RWPE2 (cell line): ENCODE results near the gene PEX3.

Experiments used
- ATAC-seq: fragments of 200-7000 bp; cut with Tn5 transposase; 3 replicates; pipeline ENCODE4 v1.9.1; 2021; ENCODE audit warnings: low read depth
- DNase-seq: peaks from one replicate; pipeline ENCODE4 v3.0.0-alpha.2; 2020; ENCODE audit warnings: low spot score
- H3K27ac ChIP-seq: fragments of 450-650 bp; 2 replicates; pipeline ENCODE4 v1.5.1; 2017; ENCODE audit warnings: mild to moderate bottlenecking; ENCODE audit not compliant: poor library complexity, severe bottlenecking
- H3K27me3 ChIP-seq: fragments of 250-450 bp; sonication (Bioruptor Pico); 2 replicates; pipeline ENCODE4 v1.5.1; 2021; ENCODE audit warnings: mild to moderate bottlenecking, moderate library complexity; ENCODE audit not compliant: insufficient read depth, poor library complexity, severe bottlenecking
- H3K36me3 ChIP-seq: fragments of 250-450 bp; sonication (Bioruptor Pico); 2 replicates; pipeline ENCODE4 v1.5.1; 2020; ENCODE audit warnings: low read depth, mild to moderate bottlenecking, moderate library complexity
- H3K4me1 ChIP-seq: fragments of 250-450 bp; sonication (Bioruptor Pico); 2 replicates; pipeline ENCODE4 v1.5.1; 2021; ENCODE audit warnings: mild to moderate bottlenecking, moderate library complexity; ENCODE audit not compliant: insufficient read depth, poor library complexity, severe bottlenecking
- H3K4me3 ChIP-seq: fragments of 250-450 bp; sonication (Bioruptor Pico); 2 replicates; pipeline ENCODE4 v1.5.1; 2021; ENCODE audit warnings: mild to moderate bottlenecking, moderate library complexity; ENCODE audit not compliant: severe bottlenecking
- H3K9me3 ChIP-seq: fragments of 250-450 bp; sonication (Bioruptor Pico); 2 replicates; pipeline ENCODE4 v1.5.1; 2021; ENCODE audit warnings: mild to moderate bottlenecking, moderate library complexity; ENCODE audit not compliant: severe bottlenecking
- TF ChIP-seq, protein P1 (sequence below): fragments of 450-650 bp; IDR thresholded peaks from one replicate; pipeline ENCODE4 v1.5.1; 2017; ENCODE audit warnings: mild to moderate bottlenecking, moderate library complexity; ENCODE audit not compliant: poor library complexity, severe bottlenecking

Gene PEX3

DNA sequence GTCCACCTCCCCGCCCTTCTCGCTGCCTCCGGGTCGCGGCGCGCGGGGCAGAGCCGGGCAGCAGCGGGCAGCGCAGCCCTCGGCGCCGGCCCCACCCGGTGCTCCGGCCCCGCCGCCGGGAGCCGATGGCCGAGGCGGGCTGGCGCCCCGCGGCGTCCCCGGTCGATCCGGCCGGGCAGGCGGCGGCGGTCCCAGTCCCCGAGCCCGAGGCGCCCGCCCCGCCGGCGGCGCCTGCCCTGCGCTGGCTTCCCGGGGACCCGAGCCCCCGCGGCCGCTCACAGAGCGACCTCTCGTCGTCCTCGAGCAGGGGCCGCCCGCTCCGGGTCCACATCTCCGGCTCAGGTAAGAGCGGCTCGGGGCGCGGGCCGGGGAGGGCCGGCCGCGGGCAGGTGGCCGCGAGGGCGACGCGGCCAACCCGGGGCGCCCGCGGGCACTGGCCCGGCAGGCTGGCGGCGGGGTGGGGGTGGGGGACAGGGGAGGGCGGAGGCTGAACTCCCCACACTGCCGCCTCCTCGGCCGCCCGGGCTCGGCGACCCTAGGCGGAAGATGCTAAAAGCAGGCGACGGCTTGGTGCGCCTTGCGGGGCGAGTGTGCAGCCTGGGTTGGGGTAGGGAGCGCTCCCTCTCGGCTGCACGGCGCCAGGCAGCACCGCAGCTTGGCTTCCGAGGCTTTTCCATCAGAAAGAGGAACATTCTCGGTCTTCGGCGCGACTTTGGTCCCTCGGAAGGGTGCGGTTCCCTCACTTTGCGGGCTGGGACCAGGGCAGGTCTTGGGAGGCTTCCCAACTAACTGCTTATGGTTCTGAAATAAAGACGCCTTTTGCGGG is 86.5 kb downstream of the PEX3 start:
- DNase-seq, result no peak
- H3K36me3 ChIP-seq, result no peaks in the 10 kb centered on the region

DNA sequence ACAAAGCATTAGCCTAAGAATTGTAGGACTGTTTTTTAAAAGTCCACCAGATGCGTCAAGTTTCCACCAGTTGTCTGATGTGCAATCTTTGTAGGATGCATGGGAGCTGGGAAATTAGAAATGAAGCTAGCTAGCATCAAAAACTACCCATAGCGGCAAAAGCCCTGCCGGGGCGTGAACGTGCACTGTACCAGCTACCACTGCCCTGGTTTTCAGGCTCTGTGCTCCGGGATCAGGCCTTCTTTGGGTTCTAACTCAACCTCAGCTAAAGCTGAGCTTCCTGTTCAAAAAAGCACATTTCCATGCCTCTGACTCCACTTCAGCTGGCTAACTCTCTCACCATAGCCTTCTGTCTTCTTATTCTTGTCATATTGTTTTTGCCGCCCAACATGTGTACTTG is 87.8 kb downstream of the PEX3 start:
- TF ChIP-seq, protein P1, sequence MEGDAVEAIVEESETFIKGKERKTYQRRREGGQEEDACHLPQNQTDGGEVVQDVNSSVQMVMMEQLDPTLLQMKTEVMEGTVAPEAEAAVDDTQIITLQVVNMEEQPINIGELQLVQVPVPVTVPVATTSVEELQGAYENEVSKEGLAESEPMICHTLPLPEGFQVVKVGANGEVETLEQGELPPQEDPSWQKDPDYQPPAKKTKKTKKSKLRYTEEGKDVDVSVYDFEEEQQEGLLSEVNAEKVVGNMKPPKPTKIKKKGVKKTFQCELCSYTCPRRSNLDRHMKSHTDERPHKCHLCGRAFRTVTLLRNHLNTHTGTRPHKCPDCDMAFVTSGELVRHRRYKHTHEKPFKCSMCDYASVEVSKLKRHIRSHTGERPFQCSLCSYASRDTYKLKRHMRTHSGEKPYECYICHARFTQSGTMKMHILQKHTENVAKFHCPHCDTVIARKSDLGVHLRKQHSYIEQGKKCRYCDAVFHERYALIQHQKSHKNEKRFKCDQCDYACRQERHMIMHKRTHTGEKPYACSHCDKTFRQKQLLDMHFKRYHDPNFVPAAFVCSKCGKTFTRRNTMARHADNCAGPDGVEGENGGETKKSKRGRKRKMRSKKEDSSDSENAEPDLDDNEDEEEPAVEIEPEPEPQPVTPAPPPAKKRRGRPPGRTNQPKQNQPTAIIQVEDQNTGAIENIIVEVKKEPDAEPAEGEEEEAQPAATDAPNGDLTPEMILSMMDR, result no peak
- Histone ChIP-seq H3K4me3 (no peak overlapping the region), H3K9me3 (no peaks in the 10 kb centered on the region), H3K27ac (no peak overlapping the region), H3K36me3 (no peaks in the 10 kb centered on the region), H3K4me1 (no peaks in the 10 kb centered on the region), H3K27me3 (no peaks in the 10 kb centered on the region)
- ATAC-seq, result no peak
- no peak for DNase-seq

More for the DNA sequence above, 86.5 kb downstream of the PEX3 start:
- TF ChIP-seq, protein P1, result peak; percentile 47
- no peaks in the 10 kb centered on the region for H3K9me3 ChIP-seq
- H3K4me3 ChIP-seq, result peak overlapping the region; percentile 84
- H3K27ac ChIP-seq, result peak overlapping the region; percentile 19
- ATAC-seq, result peak; percentile 76
- H3K4me1 ChIP-seq, result no peaks in the 10 kb centered on the region
- no peaks in the 10 kb centered on the region for H3K27me3 ChIP-seq

DNA sequence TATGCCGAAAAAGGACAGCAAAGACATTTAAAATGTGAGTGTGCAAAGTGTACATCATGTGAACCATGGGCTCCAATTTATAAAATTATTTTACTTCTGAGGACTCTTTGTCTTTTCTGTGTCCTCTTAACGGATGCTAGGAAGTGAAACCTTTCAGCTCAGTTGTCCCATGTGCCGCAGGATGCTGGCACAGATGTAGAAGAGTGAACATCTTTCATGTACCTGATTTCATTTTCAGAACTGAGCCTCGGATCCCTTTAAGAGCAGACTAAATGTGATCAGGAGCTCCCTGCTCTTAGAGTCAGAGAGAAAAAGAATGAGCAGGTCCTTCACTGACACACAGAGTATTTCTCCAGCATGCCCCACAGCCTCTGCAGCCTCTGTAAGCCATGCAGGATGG is 88.5 kb downstream of the PEX3 start:
- TF ChIP-seq, protein P1, result no peak
- Histone ChIP-seq H3K36me3 (no peaks in the 10 kb centered on the region), H3K4me3 (no peak overlapping the region), H3K9me3 (no peaks in the 10 kb centered on the region), H3K4me1 (no peaks in the 10 kb centered on the region), H3K27me3 (no peaks in the 10 kb centered on the region), H3K27ac (no peak overlapping the region)
- no peak for DNase-seq
- ATAC-seq, result no peak

DNA sequence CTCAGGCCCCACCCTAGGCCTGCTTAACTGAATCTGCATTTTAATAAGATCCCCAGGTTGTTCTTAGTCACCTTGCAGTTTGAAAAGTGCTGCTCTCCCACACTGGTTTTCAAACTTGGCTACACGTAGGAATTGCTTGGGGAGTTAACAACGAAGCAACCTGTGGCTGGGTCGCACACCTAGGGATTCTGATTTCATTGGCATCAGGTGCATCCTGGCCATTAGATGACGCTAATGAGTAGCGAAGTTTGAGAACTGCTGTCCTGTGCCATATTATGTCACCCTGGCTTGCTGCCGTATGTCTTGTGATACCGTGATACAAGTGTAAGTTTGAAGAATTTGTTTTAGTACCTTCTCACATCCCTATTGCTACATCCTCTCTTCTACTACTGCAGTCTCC is 89.1 kb downstream of the PEX3 start:
- no peak overlapping the region for H3K27ac ChIP-seq
- no peaks in the 10 kb centered on the region for H3K4me1 ChIP-seq
- TF ChIP-seq, protein P1, result no peak
- H3K9me3 ChIP-seq, result no peaks in the 10 kb centered on the region
- no peak overlapping the region for H3K4me3 ChIP-seq
- ATAC-seq (no peak), DNase-seq (no peak)
- no peaks in the 10 kb centered on the region for H3K27me3 ChIP-seq
- no peaks in the 10 kb centered on the region for H3K36me3 ChIP-seq

DNA sequence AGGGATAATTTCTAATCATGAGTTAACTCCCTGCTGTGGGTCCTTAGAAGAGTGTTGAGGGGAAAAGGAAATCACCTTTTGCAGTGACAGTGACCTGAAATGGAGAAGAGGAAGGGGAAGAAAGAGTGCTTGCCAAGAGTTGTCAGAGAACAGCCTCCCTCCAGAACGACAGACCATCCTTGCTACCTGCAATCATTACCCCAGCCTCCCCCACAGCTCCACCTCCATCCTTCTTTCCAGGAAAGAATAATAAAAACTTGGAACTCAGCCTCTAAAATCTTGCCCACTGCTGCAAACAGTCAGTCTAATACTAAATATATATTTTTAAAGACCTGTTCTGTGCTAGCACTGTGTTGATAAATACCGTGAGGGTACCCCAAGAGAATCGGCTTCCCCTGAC is 89.6 kb downstream of the PEX3 start:
- Histone ChIP-seq H3K36me3 (no peaks in the 10 kb centered on the region), H3K9me3 (no peaks in the 10 kb centered on the region), H3K27me3 (no peaks in the 10 kb centered on the region), H3K4me1 (no peaks in the 10 kb centered on the region), H3K4me3 (no peak overlapping the region), H3K27ac (no peak overlapping the region)
- DNase-seq (no peak), ATAC-seq (no peak)
- TF ChIP-seq, protein P1, result no peak
